OCI-LY1 (cell line): ENCODE measurements around the gene SH3RF3.

ENCODE experiments used
- CTCF ChIP-seq: fragments of 200-600 bp; sonication (generic), shearing (Covaris generic); IDR thresholded peaks from 2 replicates; pipeline ENCODE4 v1.5.1; 2017; ENCODE audit warnings: mild to moderate bottlenecking, antibody characterized with exemption, low read length, moderate library complexity, mixed read lengths
- EZH2 ChIP-seq: fragments of 200-600 bp; sonication (generic), shearing (Covaris generic); IDR thresholded peaks from 2 replicates; pipeline ENCODE4 v1.8.0; 2017; ENCODE audit warnings: borderline replicate concordance, mixed run types, mild to moderate bottlenecking, antibody characterized with exemption, low read length, moderate library complexity, mixed read lengths

- TF ChIP-seq CTCF (no peak), EZH2 (no peak)
These were observed 23.9 kb upstream of the SH3RF3 start for GRCh38 chr2:109105113-109105512.
